NCI-H1694 (cell line): ENCODE results near the gene ELOA.
A peak's percentile ranks its signal among the peaks of the same experiment; 100 is the strongest.
"Not testable (repeated sequence)": the region's sequence is repeated elsewhere in the genome, so short reads cannot be mapped to it uniquely, and the experiment has no call there.

Experiments
- DNase-seq: peaks from one replicate; lab custom pipeline; 2025; lab: John Stamatoyannopoulos, UW

ELOA gene

GRCh38 chr1:23743287-23744152, at the start of gene ELOA:
ELOA (plus strand) TSS chr1:23743471; CDS start chr1:23743504, 33 bp downstream.
- DNase-seq: no peak

DNA sequence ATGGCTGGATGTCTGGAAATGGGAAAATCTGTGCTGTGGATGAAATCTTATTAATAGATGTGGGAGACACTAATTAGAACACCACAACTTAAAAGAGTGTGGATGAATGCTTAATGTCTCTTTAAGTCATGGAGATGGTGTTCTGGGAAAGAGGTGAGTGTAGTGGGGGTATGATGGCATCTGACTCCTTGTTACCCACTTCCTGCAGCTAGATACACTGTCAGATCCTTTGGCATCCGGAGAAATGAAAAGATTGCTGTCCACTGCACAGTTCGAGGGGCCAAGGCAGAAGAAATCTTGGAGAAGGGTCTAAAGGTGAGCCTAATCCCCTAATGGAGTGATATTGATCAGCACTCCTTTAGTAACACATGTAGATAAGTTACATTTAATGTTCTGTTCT, 49.7 kb upstream of the ELOA start:
- DNase-seq: no peak

DNA sequence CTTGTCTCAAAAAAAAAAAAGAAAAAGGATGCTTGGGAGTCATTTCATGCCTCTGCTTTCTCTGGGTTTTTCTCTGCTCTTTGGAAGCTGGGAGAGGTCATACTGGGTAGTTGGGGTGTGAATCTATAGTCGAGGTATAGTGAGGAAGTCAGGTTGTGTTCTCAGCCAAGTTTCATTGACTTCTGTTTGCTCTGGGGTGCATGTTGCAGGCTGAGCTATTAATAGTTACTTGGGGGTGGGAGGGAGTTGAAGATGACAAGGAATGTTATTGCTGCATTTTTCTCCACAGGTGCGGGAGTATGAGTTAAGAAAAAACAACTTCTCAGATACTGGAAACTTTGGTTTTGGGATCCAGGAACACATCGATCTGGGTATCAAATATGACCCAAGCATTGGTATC, 48.9 kb upstream of the ELOA start:
- DNase-seq: no peak

DNA sequence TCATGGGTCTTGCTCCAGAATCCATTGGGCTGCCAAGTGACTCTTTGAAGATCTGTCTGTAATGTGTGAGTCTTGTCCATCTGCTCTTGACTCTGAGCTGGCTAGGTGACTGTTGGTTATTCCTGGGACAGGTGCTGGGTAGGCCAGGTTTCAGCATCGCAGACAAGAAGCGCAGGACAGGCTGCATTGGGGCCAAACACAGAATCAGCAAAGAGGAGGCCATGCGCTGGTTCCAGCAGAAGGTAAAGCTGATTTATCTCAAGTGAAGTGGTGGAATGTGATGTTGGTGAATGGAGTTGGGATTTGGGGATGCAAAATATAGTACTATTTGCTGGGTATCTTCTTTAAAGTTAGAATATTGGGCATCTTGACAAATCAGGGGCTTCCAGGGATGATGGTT, 47.6 kb upstream of the ELOA start:
- no peak for DNase-seq

- no peak for DNase-seq
Measured at GRCh38 chr1:23696335-23696989, 46.8 kb upstream of the ELOA start.

DNA sequence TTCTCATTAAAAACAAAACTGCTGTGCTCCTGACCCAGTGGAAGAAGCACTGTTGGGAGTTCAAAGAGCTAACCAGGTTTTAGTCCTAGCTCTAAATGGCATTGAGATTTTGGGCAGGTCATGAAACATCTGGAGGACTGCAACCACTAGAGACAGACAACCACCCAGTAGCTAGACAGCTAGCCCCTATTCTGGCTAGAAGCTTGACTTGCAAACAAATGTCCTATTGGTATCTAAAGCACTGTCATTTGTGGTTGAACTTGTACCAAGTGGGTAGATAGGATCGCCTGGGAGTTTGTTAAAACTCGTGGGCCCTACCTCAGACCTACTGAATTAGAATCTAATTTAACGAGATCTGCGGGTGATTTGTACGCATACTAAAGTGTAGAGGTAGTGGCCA, 44.8 kb upstream of the ELOA start:
- DNase-seq: no peak

DNA sequence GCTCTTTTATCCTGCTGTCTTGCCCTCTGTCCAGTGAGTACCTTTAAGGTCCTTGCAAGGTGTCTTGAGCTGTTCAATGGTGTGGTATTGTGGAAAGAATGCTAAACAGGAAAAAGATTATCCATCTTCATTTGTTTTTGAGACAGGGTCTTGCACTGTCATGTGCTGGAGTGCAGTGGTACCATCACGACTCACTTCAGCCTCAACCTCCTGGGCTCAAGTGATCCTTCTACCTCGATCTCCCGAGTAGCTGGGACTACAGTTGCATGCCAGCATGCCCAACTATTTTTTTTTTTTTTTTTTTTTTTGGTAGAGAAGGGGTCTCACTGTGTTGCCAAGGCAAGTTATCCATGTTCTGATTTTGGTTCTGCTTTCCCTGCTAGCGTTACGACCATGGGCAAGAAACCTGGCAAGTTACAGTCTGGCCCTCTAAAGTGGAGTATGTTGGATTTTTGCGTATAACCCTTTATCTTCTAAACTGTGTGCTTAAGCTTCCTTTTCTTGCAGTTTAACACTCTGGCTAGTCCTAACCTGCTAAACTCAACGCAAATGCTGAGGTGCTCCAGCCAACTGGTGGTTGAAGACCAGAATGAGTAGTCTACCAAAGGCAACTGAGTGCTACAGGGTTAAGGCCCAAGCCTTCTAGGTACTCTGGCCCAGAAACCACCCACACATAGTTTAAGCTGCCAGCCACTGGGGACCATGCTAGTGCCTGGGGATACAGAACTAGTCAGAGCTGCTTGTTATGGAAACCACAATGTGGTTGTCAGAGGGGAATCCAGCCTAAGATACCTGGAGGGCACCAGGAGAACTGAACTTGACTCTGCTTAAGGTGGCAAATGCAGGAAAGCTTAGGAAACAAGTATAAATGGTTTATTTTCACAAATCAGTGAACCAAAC, 43.7 kb upstream of the ELOA start:
- no peak for DNase-seq

DNA sequence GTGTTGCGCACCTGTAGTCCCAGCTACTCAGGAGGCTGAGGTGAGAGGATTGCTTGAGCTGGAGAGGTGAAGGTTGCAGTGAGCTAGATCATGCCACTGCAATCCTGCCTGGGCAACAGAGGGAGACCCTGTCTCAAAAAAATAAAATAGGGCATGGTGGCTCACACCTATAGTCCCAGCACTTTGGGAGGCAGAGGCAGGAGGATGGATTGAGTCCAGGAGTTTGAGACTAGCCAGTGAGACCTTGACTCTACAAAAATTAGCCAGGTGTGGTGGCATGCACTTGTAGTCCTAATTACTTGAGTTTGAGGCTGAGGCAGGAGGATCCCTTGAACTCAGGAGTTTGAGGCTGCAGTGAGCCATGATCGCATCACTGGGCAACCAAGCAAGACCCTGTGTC, 42.0 kb upstream of the ELOA start:
- no peak for DNase-seq

- DNase-seq: no peak
Measured at GRCh38 chr1:23701996-23702395, 41.3 kb upstream of the ELOA start.

GRCh38 chr1:23704834-23705495, 38.3 kb upstream of the ELOA start:
- no peak for DNase-seq

GRCh38 chr1:23709229-23709628, 34.0 kb upstream of the ELOA start:
- DNase-seq: no peak

DNA sequence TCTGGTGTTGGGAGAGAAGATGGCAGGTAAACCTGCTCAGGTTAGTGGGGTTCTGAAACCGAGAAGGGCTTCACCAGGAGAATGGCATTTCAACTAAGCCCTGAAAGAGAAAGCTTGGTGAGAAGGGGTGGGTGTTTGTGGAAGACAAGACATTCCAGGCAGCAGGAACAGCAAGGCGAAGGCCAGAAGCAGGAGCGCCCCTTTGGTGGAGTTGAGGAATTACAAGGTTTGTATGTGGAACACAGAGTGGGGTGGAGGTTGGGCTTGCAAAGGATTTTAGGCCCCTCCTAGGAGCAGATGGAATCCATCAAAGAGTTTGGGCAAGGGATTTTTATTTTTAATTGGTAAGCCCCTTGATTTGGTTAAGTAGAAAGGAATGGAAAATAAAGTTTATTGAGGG, 24.8 kb upstream of the ELOA start:
- DNase-seq: peak; percentile 39

DNA sequence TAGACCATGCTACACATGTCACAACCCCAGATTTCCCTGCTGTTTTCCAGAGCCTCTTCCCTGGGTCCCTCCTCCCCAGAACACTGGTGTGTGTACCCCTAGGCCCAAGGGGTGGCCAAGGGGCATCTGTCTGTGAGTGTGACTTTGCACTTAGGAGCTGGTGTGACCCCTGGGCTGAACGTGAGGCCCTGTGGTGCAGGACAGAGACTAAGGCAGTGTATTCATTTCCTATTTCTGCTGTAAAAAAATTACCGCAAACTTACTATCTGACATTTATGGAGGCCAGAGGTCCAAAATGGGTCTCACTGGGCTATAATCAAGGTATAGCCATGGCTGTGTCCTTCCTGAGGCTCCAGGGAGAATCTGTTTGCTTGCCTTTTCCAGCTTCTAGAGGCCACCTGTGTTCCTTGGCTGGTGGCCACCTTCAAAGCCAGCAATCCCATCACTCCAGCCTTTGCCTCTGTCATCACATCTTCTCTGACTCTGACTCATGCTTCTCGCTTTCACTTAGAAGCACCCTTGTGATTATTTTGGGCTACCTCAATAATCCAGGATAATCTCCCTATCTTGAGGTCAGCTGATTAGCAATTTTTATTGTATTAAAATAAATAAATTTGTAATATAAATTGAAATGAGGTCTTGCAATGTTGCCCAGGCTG, 24.0 kb upstream of the ELOA start:
- no peak for DNase-seq

GRCh38 chr1:23720256-23720995, 22.8 kb upstream of the ELOA start:
- DNase-seq: no peak

DNA sequence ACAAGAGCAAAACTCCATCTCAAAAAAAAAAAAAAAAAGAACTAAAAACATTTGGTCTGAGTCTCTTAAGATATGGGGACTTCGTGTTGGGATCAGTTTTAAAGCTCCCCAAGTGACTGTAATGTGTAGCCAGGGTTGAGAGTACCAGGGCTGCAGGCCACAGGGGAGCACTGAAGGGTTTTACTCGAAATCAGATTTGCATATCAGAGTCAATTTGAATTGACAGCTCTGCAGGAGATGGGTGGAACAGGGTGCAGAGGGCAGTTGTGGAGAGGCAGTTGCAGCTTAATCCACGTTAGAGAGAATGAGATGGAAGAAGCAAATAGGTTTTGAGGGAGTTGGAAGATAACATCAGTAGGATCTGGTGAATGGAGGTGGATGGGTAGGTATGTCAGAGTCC, 20.6 kb upstream of the ELOA start:
- DNase-seq: no peak

DNA sequence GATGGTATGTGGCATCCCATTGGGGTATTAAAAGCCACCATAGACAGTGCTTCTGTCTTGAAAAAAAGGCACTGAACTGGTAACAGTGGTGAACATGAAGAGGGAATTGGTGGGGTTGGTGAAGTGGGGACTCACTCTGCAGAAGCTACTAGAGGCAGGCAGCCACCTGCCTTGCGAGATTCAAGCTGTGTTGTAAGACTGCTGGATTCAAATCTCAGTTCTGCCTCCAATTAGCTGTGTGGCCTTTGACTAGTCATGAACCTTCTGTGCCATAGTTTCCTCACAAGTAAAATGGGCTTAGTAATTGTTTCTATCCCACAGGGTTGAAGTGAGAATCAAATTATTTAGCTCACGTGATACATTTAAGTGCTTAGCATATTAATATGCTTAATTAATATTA, 16.6 kb upstream of the ELOA start:
- no peak for DNase-seq

DNA sequence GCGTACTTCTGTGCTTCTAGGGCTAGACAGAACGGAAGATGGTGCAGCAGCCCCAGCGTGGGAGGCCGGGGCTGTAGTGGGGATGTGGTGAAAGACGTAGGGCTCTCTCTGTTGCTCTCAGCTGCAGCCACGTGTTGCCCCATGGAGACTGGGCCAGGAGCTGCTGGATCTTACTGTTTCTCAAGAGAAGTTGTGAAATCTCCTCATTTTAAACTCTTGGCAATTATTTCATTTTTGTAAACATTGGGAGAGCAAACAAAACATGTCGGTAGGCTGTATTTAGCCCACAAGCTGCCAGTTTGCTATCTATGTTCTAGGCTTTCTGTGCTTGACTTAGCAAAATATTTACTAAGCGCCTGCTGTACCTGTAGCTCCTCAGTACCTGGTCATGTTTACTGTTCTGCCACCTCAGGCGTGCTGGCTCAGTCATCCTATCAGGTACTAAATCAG, 15.9 kb upstream of the ELOA start:
- no peak for DNase-seq

- no peak for DNase-seq
Measured at GRCh38 chr1:23732363-23733224, 10.7 kb upstream of the ELOA start.

DNA sequence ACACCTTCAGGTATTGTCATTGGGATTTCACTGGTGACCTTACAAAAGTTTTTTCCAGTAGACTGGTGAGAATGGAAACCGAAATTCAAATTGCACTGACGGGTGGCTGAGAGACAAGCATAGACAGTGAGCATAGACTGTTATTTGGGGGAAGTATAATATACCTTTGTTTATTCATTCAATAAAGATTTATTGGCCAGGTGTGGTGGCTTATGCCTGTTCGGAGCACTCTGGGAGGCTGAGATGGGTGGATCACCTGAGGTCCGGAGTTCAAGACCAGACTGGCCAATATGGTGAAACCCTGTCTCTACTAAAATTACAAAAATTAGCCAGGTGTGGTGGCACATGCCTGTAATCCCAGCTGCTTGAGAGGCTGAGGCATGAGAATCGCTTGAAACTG, 10.0 kb upstream of the ELOA start:
- DNase-seq: not testable (repeated sequence)
